Neural progenitor cell (in vitro differentiated cells): ENCODE results near the gene NAA11. TPM values are rescaled to one million over a fixed set of nuclear protein-coding genes. Genes with fewer than 3 reads are reported as not detected.

ENCODE experiments used
- DNase-seq: peaks from one replicate; pipeline ENCODE4 v3.0.0-alpha.2; 2016; ENCODE audit warnings: low spot score
- H2AFZ ChIP-seq: fragments of 200-600 bp; sonication (generic); replicated peaks from 2 replicates; pipeline ENCODE4 v1.6.1; 2016; ENCODE audit warnings: antibody characterized with exemption
- H3F3A ChIP-seq: fragments of 200-600 bp; sonication (generic); 2 replicates; pipeline ENCODE4 v1.6.1; 2016; ENCODE audit warnings: antibody characterized with exemption, low read depth
- H3K27ac ChIP-seq: fragments of 200-600 bp; sonication (generic); 2 replicates; pipeline ENCODE4 v1.5.1; 2016; ENCODE audit warnings: mild to moderate bottlenecking
- H3K27me3 ChIP-seq: fragments of 200-600 bp; sonication (generic); 2 replicates; pipeline ENCODE4 v1.6.1; 2016; ENCODE audit warnings: mild to moderate bottlenecking, moderate library complexity
- H3K36me3 ChIP-seq: fragments of 200-600 bp; sonication (generic); 2 replicates; pipeline ENCODE4 v1.5.1; 2016
- H3K4me1 ChIP-seq: fragments of 200-600 bp; sonication (generic); 2 replicates; pipeline ENCODE4 v1.6.1; 2016; ENCODE audit warnings: mixed run types
- H3K4me2 ChIP-seq: fragments of 200-600 bp; sonication (generic); 2 replicates; pipeline ENCODE4 v1.6.1; 2016
- H3K4me3 ChIP-seq: fragments of 200-600 bp; sonication (generic); 2 replicates; pipeline ENCODE4 v1.5.1; 2016
- H3K79me2 ChIP-seq: fragments of 200-600 bp; sonication (generic); 2 replicates; pipeline ENCODE4 v1.6.1; 2016; ENCODE audit warnings: low read depth
- H3K9ac ChIP-seq: fragments of 200-600 bp; sonication (generic); 2 replicates; pipeline ENCODE4 v1.6.1; 2016
- H3K9me3 ChIP-seq: fragments of 200-600 bp; sonication (generic); 2 replicates; pipeline ENCODE4 v1.5.1; 2016; ENCODE audit warnings: low read depth
- H4K20me1 ChIP-seq: fragments of 200-600 bp; sonication (generic); 2 replicates; pipeline ENCODE4 v1.6.1; 2016; ENCODE audit warnings: low read depth
- H3K27ac Mint-ChIP-seq: 3 replicates; pipeline ENCODE4 v1.8.0; 2021; ENCODE audit warnings: mixed read lengths
- H3K27me3 Mint-ChIP-seq: 2 replicates; pipeline ENCODE4 v1.8.0; 2022; ENCODE audit warnings: low read depth, mild to moderate bottlenecking, inconsistent platforms, moderate library complexity, mixed read lengths; ENCODE audit not compliant: insufficient read depth
- H3K36me3 Mint-ChIP-seq: 3 replicates; pipeline ENCODE4 v1.8.0; 2021; ENCODE audit warnings: mixed read lengths
- H3K4me1 Mint-ChIP-seq: 3 replicates; pipeline ENCODE4 v1.8.0; 2021; ENCODE audit warnings: mixed read lengths
- H3K4me3 Mint-ChIP-seq: 3 replicates; pipeline ENCODE4 v1.8.0; 2021; ENCODE audit warnings: mild to moderate bottlenecking, moderate library complexity, mixed read lengths
- H3K9me3 Mint-ChIP-seq: 3 replicates; pipeline ENCODE4 v1.8.0; 2020; ENCODE audit warnings: mixed read lengths
- CTCF ChIP-seq: fragments of 200-600 bp; sonication (generic); IDR thresholded peaks from 2 replicates; pipeline ENCODE4 v1.5.1; 2017; ENCODE audit warnings: antibody characterized with exemption, mild to moderate bottlenecking
- EZH2 ChIP-seq: fragments of 200-600 bp; sonication (generic); IDR thresholded peaks from 2 replicates; pipeline ENCODE4 v1.6.1; 2017; ENCODE audit warnings: antibody characterized with exemption, mild to moderate bottlenecking, moderate library complexity
- EZH2phosphoT487 ChIP-seq: fragments of 200-600 bp; sonication (generic); IDR thresholded peaks from 2 replicates; pipeline ENCODE4 v1.6.1; 2017; ENCODE audit warnings: antibody characterized with exemption
- total RNA-seq: library from RNA; depleted of rRNA; stranded (reverse); fragments of >200 nt; gene quantifications from 2 replicates; pipeline ENCODE4 v1.2.3, GENCODE V29; 2015; ENCODE audit warnings: low replicate concordance

Gene NAA11
- total RNA-seq, 1 donor from 2014 or later = not detected

GRCh38 chr4:79330720-79331119 is 4.9 kb upstream of the NAA11 start:
- Histone ChIP-seq H3K4me1 (no peaks in the 10 kb centered on the region), H3F3A (no peaks in the 10 kb centered on the region), H2AFZ (no peak overlapping the region), H4K20me1 (no peaks in the 10 kb centered on the region), H3K27me3 (no peaks in the 10 kb centered on the region), H3K4me2 (no peak overlapping the region), H3K27ac (no peak overlapping the region), H3K4me3 (no peak overlapping the region), H3K9ac (no peak overlapping the region), H3K79me2 (no peaks in the 10 kb centered on the region), H3K36me3 (no peaks in the 10 kb centered on the region), H3K9me3 (no peaks in the 10 kb centered on the region)
- no peak for DNase-seq
- TF ChIP-seq CTCF (no peak), EZH2 (no peak), EZH2phosphoT487 (no peak)
- Mint-ChIP-seq H3K36me3 (no peaks in the 10 kb centered on the region), H3K27me3 (no peaks in the 10 kb centered on the region), H3K4me1 (no peaks in the 10 kb centered on the region), H3K27ac (no peak overlapping the region), H3K4me3 (no peak overlapping the region), H3K9me3 (peaks cover 2% of the 10 kb centered on the region)

GRCh38 chr4:79325436-79325835 is 425 bp downstream of the NAA11 start:
- H3K27me3 Mint-ChIP-seq = no peaks in the 10 kb centered on the region
- H3K27ac Mint-ChIP-seq = no peak overlapping the region
- no peak for DNase-seq
- H3K4me3 Mint-ChIP-seq = no peak overlapping the region
- TF ChIP-seq EZH2 (no peak), EZH2phosphoT487 (no peak)
- no peaks in the 10 kb centered on the region for H3K79me2 ChIP-seq
- no peaks in the 10 kb centered on the region for H3K36me3 Mint-ChIP-seq
- H3K9ac ChIP-seq = no peak overlapping the region
- H3K4me1 ChIP-seq = no peaks in the 10 kb centered on the region
- no peak overlapping the region for H3K27ac ChIP-seq
- no peaks in the 10 kb centered on the region for H4K20me1 ChIP-seq
- H3K36me3 ChIP-seq = no peaks in the 10 kb centered on the region
- H3K9me3 ChIP-seq = no peaks in the 10 kb centered on the region
- no peak overlapping the region for H2AFZ ChIP-seq
- H3K4me3 ChIP-seq = no peak overlapping the region
- H3K4me1 Mint-ChIP-seq = no peaks in the 10 kb centered on the region
- H3K27me3 ChIP-seq = no peaks in the 10 kb centered on the region
- H3K9me3 Mint-ChIP-seq = peaks cover 2% of the 10 kb centered on the region
- no peak overlapping the region for H3K4me2 ChIP-seq
- no peaks in the 10 kb centered on the region for H3F3A ChIP-seq

GRCh38 chr4:79319975-79320374 is 5.9 kb downstream of the NAA11 start:
- Histone ChIP-seq H3K27me3 (no peaks in the 10 kb centered on the region), H3K36me3 (no peaks in the 10 kb centered on the region), H3F3A (no peaks in the 10 kb centered on the region), H3K9me3 (no peaks in the 10 kb centered on the region), H3K4me1 (no peaks in the 10 kb centered on the region), H3K4me2 (no peak overlapping the region), H3K79me2 (no peaks in the 10 kb centered on the region), H4K20me1 (no peaks in the 10 kb centered on the region), H3K27ac (no peak overlapping the region), H3K4me3 (no peak overlapping the region), H2AFZ (no peak overlapping the region), H3K9ac (no peak overlapping the region)
- H3K9me3 Mint-ChIP-seq = no peaks in the 10 kb centered on the region
- no peaks in the 10 kb centered on the region for H3K27me3 Mint-ChIP-seq
- H3K4me3 Mint-ChIP-seq = no peak overlapping the region
- H3K4me1 Mint-ChIP-seq = no peaks in the 10 kb centered on the region
- no peak for TF ChIP-seq CTCF
- H3K36me3 Mint-ChIP-seq = no peaks in the 10 kb centered on the region
- no peak overlapping the region for H3K27ac Mint-ChIP-seq
- DNase-seq = no peak

- no peaks in the 10 kb centered on the region for H3K36me3 Mint-ChIP-seq
- H3F3A ChIP-seq = no peaks in the 10 kb centered on the region
- DNase-seq = no peak
- no peak overlapping the region for H3K27ac Mint-ChIP-seq
- H2AFZ ChIP-seq = no peak overlapping the region
- H3K27me3 ChIP-seq = no peaks in the 10 kb centered on the region
- no peaks in the 10 kb centered on the region for H3K79me2 ChIP-seq
- H3K36me3 ChIP-seq = no peaks in the 10 kb centered on the region
- no peaks in the 10 kb centered on the region for H3K4me1 Mint-ChIP-seq
- H4K20me1 ChIP-seq = no peaks in the 10 kb centered on the region
- no peak overlapping the region for H3K4me3 Mint-ChIP-seq
- H3K9me3 Mint-ChIP-seq = no peaks in the 10 kb centered on the region
- no peaks in the 10 kb centered on the region for H3K27me3 Mint-ChIP-seq
- no peak overlapping the region for H3K4me3 ChIP-seq
- H3K27ac ChIP-seq = no peak overlapping the region
- no peak overlapping the region for H3K9ac ChIP-seq
- no peaks in the 10 kb centered on the region for H3K4me1 ChIP-seq
- no peak for TF ChIP-seq EZH2
- TF ChIP-seq CTCF = no peak
- no peak for TF ChIP-seq EZH2phosphoT487
- no peaks in the 10 kb centered on the region for H3K9me3 ChIP-seq
- no peak overlapping the region for H3K4me2 ChIP-seq
These were observed 8.2 kb downstream of the NAA11 start for GRCh38 chr4:79317711-79318110.
